HepG2 (cell line): Measurements from ENCODE around the gene PIGL. TPM values are rescaled to one million over a fixed set of nuclear protein-coding genes. Genes with fewer than 3 reads are reported as not detected.

Experiments
- CREM ChIP-seq, 2 experiments: sonication (generic) in 1 of 2; formaldehyde crosslinking in 1 of 2; IDR thresholded peaks; 2 replicates each; pipeline versions ENCODE4 v1.4.0 to v1.6.1; 2016 to 2020; ENCODE audit warnings: antibody characterized with exemption in 1 of 2, mild to moderate bottlenecking in 1 of 2, missing genetic modification reagents in 1 of 2
- FOSL1 ChIP-seq: sonication (generic); formaldehyde crosslinking; IDR thresholded peaks from 2 replicates; pipeline ENCODE4 v1.9.0; 2021; ENCODE audit warnings: missing genetic modification reagents, borderline replicate concordance
- FOXK2 ChIP-seq: fragments of 450-650 bp; IDR thresholded peaks from 2 replicates; pipeline ENCODE4 v1.6.1; 2016
- FOXP1 ChIP-seq, 2 experiments: fragments of 450-650 bp in 1 of 2; IDR thresholded peaks; 2 replicates each; pipeline ENCODE4 v1.6.1; 2017 to 2018; ENCODE audit warnings: antibody characterized with exemption in 1 of 2
- KDM6A ChIP-seq: IDR thresholded peaks from 2 replicates; pipeline ENCODE4 v1.6.1; 2016; ENCODE audit warnings: low read depth
- MAFK ChIP-seq, 2 experiments: IDR thresholded peaks in 1 of 2; conservative IDR thresholded peaks in 1 of 2; 2 replicates each; pipeline ENCODE4 v1.6.1; 2011; ENCODE audit warnings: improper control_type of control experiment in 2 of 2, low read length in 2 of 2
- MIER2 ChIP-seq: IDR thresholded peaks from 2 replicates; pipeline ENCODE4 v1.6.1; 2016; ENCODE audit warnings: missing biosample characterization, missing genetic modification reagents
- MXD4 ChIP-seq: IDR thresholded peaks from 2 replicates; pipeline ENCODE4 v1.6.1; 2016; ENCODE audit warnings: mild to moderate bottlenecking, missing biosample characterization, missing genetic modification reagents
- MYC ChIP-seq: sonication (generic); formaldehyde crosslinking; IDR thresholded peaks from 2 replicates; pipeline ENCODE4 v1.9.0; 2021; ENCODE audit warnings: missing genetic modification reagents, borderline replicate concordance
- NCOA2 ChIP-seq: sonication (generic); formaldehyde crosslinking; IDR thresholded peaks from 2 replicates; pipeline ENCODE4 v1.8.0; 2022; ENCODE audit warnings: inconsistent platforms
- NR2F1 ChIP-seq, 2 experiments: fragments of 450-650 bp in 1 of 2; formaldehyde crosslinking in 1 of 2; IDR thresholded peaks; 2 replicates each; pipeline versions ENCODE4 v1.5.0 to v1.6.1; 2016 to 2020; ENCODE audit warnings: mild to moderate bottlenecking in 1 of 2, missing compliant biosample characterization in 1 of 2, missing genetic modification reagents in 1 of 2, moderate library complexity in 1 of 2
- STAG1 ChIP-seq: sonication (generic); formaldehyde crosslinking; IDR thresholded peaks from 2 replicates; pipeline ENCODE4 v1.4.0; 2020; ENCODE audit warnings: missing genetic modification reagents
- TBX3 ChIP-seq: fragments of 450-650 bp; IDR thresholded peaks from 2 replicates; pipeline ENCODE4 v1.6.1; 2017; ENCODE audit warnings: antibody characterized with exemption, mild to moderate bottlenecking, inconsistent platforms, borderline replicate concordance
- THRA ChIP-seq: sonication (generic); formaldehyde crosslinking; IDR thresholded peaks from 2 replicates; pipeline ENCODE4 v1.4.0; 2020; ENCODE audit warnings: missing genetic modification reagents, borderline replicate concordance
- ZNF12 ChIP-seq: sonication (generic); formaldehyde crosslinking; IDR thresholded peaks from 2 replicates; pipeline ENCODE4 v1.5.0; 2020; ENCODE audit warnings: missing genetic modification reagents
- ZNF292 ChIP-seq: sonication (generic); formaldehyde crosslinking; IDR thresholded peaks from 2 replicates; pipeline ENCODE4 v1.8.1; 2022; ENCODE audit warnings: mild to moderate bottlenecking, low read depth, missing genetic modification reagents, borderline replicate concordance
- ZNF605 ChIP-seq: sonication (generic); formaldehyde crosslinking; IDR thresholded peaks from 2 replicates; pipeline ENCODE4 v1.8.0; 2022; ENCODE audit warnings: mild to moderate bottlenecking, missing genetic modification reagents
- ZSCAN9 ChIP-seq: IDR thresholded peaks from 2 replicates; pipeline ENCODE4 v1.6.1; 2016; ENCODE audit warnings: borderline replicate concordance
- polyA plus RNA-seq, 8 experiments: library from polyadenylated mRNA; depleted of rRNA in 3 of 8; stranded (reverse) in 7 of 8; unstranded in 1 of 8; fragments of >200 nt; fragmentation: Illumina TruSeq in 4 of 8; extraction: Trizol in 4 of 8; gene quantifications; 2 replicates each; pipeline versions ENCODE4 v1.2.1 to v1.2.3, GENCODE V29; 2011 to 2016; ENCODE audit warnings: low read depth in 4 of 8, missing spikeins in 1 of 8, mixed read lengths in 1 of 8; ENCODE audit not compliant: insufficient read depth in 1 of 8
- total RNA-seq, 5 experiments: library from RNA; depleted of rRNA; stranded (reverse); fragments of >200 nt; fragmentation: Illumina TruSeq; extraction: Trizol; gene quantifications; 2 replicates each; pipeline ENCODE4 v1.2.3, GENCODE V29; 2016; ENCODE audit warnings: low read depth in 1 of 5
- TF ChIP-seq, protein P1 (sequence below): sonication (generic); formaldehyde crosslinking; IDR thresholded peaks from 2 replicates; pipeline ENCODE4 v1.4.0; 2020; ENCODE audit warnings: missing genetic modification reagents
- TF ChIP-seq, protein P2 (sequence below): sonication (generic); formaldehyde crosslinking; IDR thresholded peaks from 2 replicates; pipeline ENCODE4 v1.5.0; 2020; ENCODE audit warnings: mild to moderate bottlenecking, missing genetic modification reagents, moderate library complexity

Gene PIGL
- total and polyA plus RNA-seq, 2 of the 13 experiments (the other 11 are each of a cell fraction or from before 2014, with no cell fraction given) = 28.5 to 63.8 TPM

- peak; percentile 52; the same call in 1 of the 2 replicates for TF ChIP-seq FOXP1 (IDR thresholded peaks at IDR 0.05)
- TF ChIP-seq FOXP1 (CRISPR knock-in tag; IDR thresholded peaks at IDR 0.05) = peak; percentile 88
- TF ChIP-seq FOSL1 (CRISPR knock-in tag) = no peak
- peak; percentile 18; the same call in 1 of the 2 replicates for TF ChIP-seq MXD4
- TF ChIP-seq, protein P1, sequence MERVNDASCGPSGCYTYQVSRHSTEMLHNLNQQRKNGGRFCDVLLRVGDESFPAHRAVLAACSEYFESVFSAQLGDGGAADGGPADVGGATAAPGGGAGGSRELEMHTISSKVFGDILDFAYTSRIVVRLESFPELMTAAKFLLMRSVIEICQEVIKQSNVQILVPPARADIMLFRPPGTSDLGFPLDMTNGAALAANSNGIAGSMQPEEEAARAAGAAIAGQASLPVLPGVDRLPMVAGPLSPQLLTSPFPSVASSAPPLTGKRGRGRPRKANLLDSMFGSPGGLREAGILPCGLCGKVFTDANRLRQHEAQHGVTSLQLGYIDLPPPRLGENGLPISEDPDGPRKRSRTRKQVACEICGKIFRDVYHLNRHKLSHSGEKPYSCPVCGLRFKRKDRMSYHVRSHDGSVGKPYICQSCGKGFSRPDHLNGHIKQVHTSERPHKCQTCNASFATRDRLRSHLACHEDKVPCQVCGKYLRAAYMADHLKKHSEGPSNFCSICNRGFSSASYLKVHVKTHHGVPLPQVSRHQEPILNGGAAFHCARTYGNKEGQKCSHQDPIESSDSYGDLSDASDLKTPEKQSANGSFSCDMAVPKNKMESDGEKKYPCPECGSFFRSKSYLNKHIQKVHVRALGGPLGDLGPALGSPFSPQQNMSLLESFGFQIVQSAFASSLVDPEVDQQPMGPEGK (CRISPR knock-in tag) = peak; percentile 79
- peak; percentile 85; the same call in 1 of the 2 replicates for TF ChIP-seq ZNF292
- TF ChIP-seq THRA = 0 out of 2 replicates have a peak, but pooled peaks have one; percentile 49
- TF ChIP-seq, protein P2, sequence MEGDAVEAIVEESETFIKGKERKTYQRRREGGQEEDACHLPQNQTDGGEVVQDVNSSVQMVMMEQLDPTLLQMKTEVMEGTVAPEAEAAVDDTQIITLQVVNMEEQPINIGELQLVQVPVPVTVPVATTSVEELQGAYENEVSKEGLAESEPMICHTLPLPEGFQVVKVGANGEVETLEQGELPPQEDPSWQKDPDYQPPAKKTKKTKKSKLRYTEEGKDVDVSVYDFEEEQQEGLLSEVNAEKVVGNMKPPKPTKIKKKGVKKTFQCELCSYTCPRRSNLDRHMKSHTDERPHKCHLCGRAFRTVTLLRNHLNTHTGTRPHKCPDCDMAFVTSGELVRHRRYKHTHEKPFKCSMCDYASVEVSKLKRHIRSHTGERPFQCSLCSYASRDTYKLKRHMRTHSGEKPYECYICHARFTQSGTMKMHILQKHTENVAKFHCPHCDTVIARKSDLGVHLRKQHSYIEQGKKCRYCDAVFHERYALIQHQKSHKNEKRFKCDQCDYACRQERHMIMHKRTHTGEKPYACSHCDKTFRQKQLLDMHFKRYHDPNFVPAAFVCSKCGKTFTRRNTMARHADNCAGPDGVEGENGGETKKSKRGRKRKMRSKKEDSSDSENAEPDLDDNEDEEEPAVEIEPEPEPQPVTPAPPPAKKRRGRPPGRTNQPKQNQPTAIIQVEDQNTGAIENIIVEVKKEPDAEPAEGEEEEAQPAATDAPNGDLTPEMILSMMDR (CRISPR knock-in tag) = peak; percentile 11; the same call in 1 of the 2 replicates
- TF ChIP-seq MIER2 (CRISPR knock-in tag) = peak; percentile 33; the same call in 1 of the 2 replicates
- TF ChIP-seq CREM (IDR thresholded peaks at IDR 0.05) = peak; percentile 63
- TF ChIP-seq CREM (CRISPR knock-in tag; IDR thresholded peaks at IDR 0.05) = no peak
- TF ChIP-seq MAFK (conservative IDR thresholded peaks at IDR 0.05 in 1 of 2, IDR thresholded peaks at IDR 0.05 in 1 of 2; ENCODE audit: low read length in 2 of 2) = no peak
- no peak; the same call in 1 of the 2 replicates for TF ChIP-seq STAG1 (CRISPR knock-in tag)
- peak; percentile 84; the same call in 1 of the 2 replicates for TF ChIP-seq ZNF605 (CRISPR knock-in tag)
- TF ChIP-seq NCOA2 (CRISPR knock-in tag) = peak; percentile 66; the same call in 1 of the 2 replicates
- TF ChIP-seq ZNF12 (CRISPR knock-in tag) = peak; percentile 88
- peak; percentile 87 for TF ChIP-seq KDM6A
- TF ChIP-seq TBX3 = peak; percentile 59; the same call in 1 of the 2 replicates
- TF ChIP-seq NR2F1 (CRISPR knock-in tag; IDR thresholded peaks at IDR 0.05) = no peak
- TF ChIP-seq MYC (CRISPR knock-in tag) = peak; percentile 28; the same call in 1 of the 2 replicates
- peak; percentile 57; the same call in 1 of the 2 replicates for TF ChIP-seq ZSCAN9 (CRISPR knock-in tag)
- TF ChIP-seq FOXK2 = peak; percentile 53; the same call in 1 of the 2 replicates
Measured at GRCh38 chr17:16313139-16314090, 96.4 kb downstream of the PIGL start (continued).
